ENCODE measurements around the gene RAB34. TPM values are rescaled to one million over a fixed set of nuclear protein-coding genes. Genes with fewer than 3 reads are reported as not detected.

Gene RAB34
- total RNA-seq, 4 donors from 2014 or later = 136 to 186 (median 159) TPM

DNA sequence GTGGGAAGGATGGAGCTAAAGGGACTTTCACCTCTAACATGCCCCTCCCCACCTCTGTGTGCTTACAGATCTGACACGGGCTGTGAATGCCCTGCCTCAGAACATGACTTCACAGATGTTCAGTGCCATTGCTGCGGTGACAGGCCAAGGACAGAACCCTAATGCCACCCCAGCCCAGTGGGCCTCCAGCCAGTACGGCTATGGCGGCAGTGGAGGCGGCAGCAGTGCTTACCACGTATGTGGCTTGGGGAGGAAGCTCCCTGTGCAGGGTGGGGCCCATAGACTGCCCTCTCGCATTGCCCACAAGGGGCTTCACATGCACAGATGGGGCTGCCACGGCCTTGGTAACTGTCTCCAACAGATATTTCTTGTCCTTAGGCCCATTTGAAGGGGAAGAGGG, 17.4 kb downstream of the RAB34 start:
- no peak overlapping the region for H3K4me3 ChIP-seq (replicated peaks in 1 of 3)
- DNase-seq = no peak
- H3K27me3 ChIP-seq = no peaks in the 10 kb centered on the region
- no peaks in the 10 kb centered on the region for H3K4me1 ChIP-seq
- H3K27ac ChIP-seq = no peak overlapping the region
- intact Hi-C loops (cut with DNase I) = no loop called here
- 96 to 100% methylated on average over 1 to 8 of the region's 8 CpGs for WGBS, 2 donors
- H3K9me3 ChIP-seq = no peaks in the 10 kb centered on the region
- H3K36me3 ChIP-seq = peaks cover 78 to 81% of the 10 kb centered on the region in 2 donors
- TF ChIP-seq POLR2A (IDR thresholded peaks at IDR 0.05) = no peak
- no peak for TF ChIP-seq CTCF (IDR thresholded peaks at IDR 0.05)

- Histone ChIP-seq H3K36me3 (peaks cover 96 to 100% of the 10 kb centered on the region in 2 donors), H3K4me3 (replicated peaks in 1 of 3) (no peak overlapping the region), H3K27ac (no peak overlapping the region), H3K27me3 (no peaks in the 10 kb centered on the region), H3K4me1 (no peaks in the 10 kb centered on the region), H3K9me3 (no peaks in the 10 kb centered on the region)
- 97% methylated on average over 6 of the region's 6 CpGs for WGBS, 2 donors
- TF ChIP-seq CTCF (IDR thresholded peaks at IDR 0.05) (no peak), POLR2A (IDR thresholded peaks at IDR 0.05) (no peak)
- DNase-seq = no peak
- intact Hi-C loops (cut with DNase I) = no loop called here
Observed at GRCh38 chr17:28698253-28698941, 19.3 kb downstream of the RAB34 start.

GRCh38 chr17:28693869-28694268, 23.8 kb downstream of the RAB34 start:
- H3K27ac ChIP-seq = no peak overlapping the region
- peaks cover 87 to 92% of the 10 kb centered on the region in 2 donors for H3K36me3 ChIP-seq
- H3K4me3 ChIP-seq (replicated peaks in 1 of 3) = no peak overlapping the region
- DNase-seq = no peak
- 89 to 91% methylated on average over 1 of the region's 1 CpG for WGBS, 2 donors
- no peaks in the 10 kb centered on the region for H3K27me3 ChIP-seq
- TF ChIP-seq CTCF (IDR thresholded peaks at IDR 0.05) (no peak), POLR2A (IDR thresholded peaks at IDR 0.05) (no peak)
- H3K9me3 ChIP-seq = no peaks in the 10 kb centered on the region
- no peaks in the 10 kb centered on the region for H3K4me1 ChIP-seq
- intact Hi-C loops (cut with DNase I) = no loop called here

- TF ChIP-seq POLR2A (IDR thresholded peaks at IDR 0.05) (no peak), CTCF (IDR thresholded peaks at IDR 0.05) (no peak)
- Histone ChIP-seq H3K9me3 (no peaks in the 10 kb centered on the region), H3K36me3 (peaks cover 82 to 85% of the 10 kb centered on the region in 2 donors), H3K4me1 (peaks cover 0 to 12% of the 10 kb centered on the region in 2 donors), H3K4me3 (replicated peaks in 1 of 3) (no peak overlapping the region), H3K27me3 (no peaks in the 10 kb centered on the region), H3K27ac (no peak overlapping the region)
- no peak for DNase-seq
- 95 to 99% methylated on average over 3 of the region's 3 CpGs for WGBS, 2 donors
- intact Hi-C loops (cut with DNase I) = no loop called here
Observed at GRCh38 chr17:28689011-28689410, 28.7 kb downstream of the RAB34 start.

GRCh38 chr17:28688481-28688880, 29.2 kb downstream of the RAB34 start:
- TF ChIP-seq CTCF (IDR thresholded peaks at IDR 0.05) = no peak
- no peak for TF ChIP-seq POLR2A (IDR thresholded peaks at IDR 0.05)
- 94% methylated on average over 4 of the region's 4 CpGs for WGBS, 2 donors
- Histone ChIP-seq H3K4me1 (peaks cover 0 to 12% of the 10 kb centered on the region in 2 donors), H3K36me3 (peaks cover 82 to 85% of the 10 kb centered on the region in 2 donors), H3K27me3 (no peaks in the 10 kb centered on the region), H3K4me3 (replicated peaks in 1 of 3) (no peak overlapping the region), H3K9me3 (no peaks in the 10 kb centered on the region), H3K27ac (no peak overlapping the region)
- no peak for DNase-seq
- intact Hi-C loops (cut with DNase I) = no loop called here

Data from thyroid gland (tissue), 4 donors.